Astrocyte (in vitro differentiated cells and primary cell): ENCODE measurements around the gene KCNQ1. TPM values are rescaled to one million over a fixed set of nuclear protein-coding genes. Genes with fewer than 3 reads are reported as not detected.

Experiments
- DNase-seq: peaks from one replicate; pipeline ENCODE4 v3.0.0-alpha.2; 2010; ENCODE audit warnings: low read depth
- FAIRE-seq: peaks from 2 replicates; lab custom pipeline; 2011; peaks lifted over from hg19 to GRCh38; lab: Jason Lieb, UNC
- H2AFZ ChIP-seq: 2 replicates; pipeline ENCODE4 v1.6.0; 2012; ENCODE audit warnings: low read depth, low read length, inconsistent platforms
- H3K27ac ChIP-seq: 2 replicates; pipeline ENCODE4 v1.5.1; 2011; ENCODE audit warnings: low read depth, low read length, inconsistent platforms
- H3K27me3 ChIP-seq: 2 replicates; pipeline ENCODE4 v1.6.0; 2011; ENCODE audit warnings: low read length, inconsistent platforms; ENCODE audit not compliant: insufficient read depth
- H3K36me3 ChIP-seq: 2 replicates; pipeline ENCODE4 v1.5.1; 2011; ENCODE audit warnings: low read length, inconsistent platforms; ENCODE audit not compliant: insufficient read depth
- H3K4me1 ChIP-seq: 2 replicates; pipeline ENCODE4 v1.5.1; 2011; ENCODE audit warnings: low read length, inconsistent platforms; ENCODE audit not compliant: insufficient read depth
- H3K4me2 ChIP-seq: 2 replicates; pipeline ENCODE4 v1.6.0; 2012; ENCODE audit warnings: low read length, inconsistent platforms
- H3K4me3 ChIP-seq: 2 replicates; pipeline ENCODE4 v1.5.1; 2011; ENCODE audit warnings: low read depth, mild to moderate bottlenecking, low read length, inconsistent platforms; ENCODE audit not compliant: insufficient read depth
- H3K79me2 ChIP-seq: 2 replicates; pipeline ENCODE4 v1.6.0; 2012; ENCODE audit warnings: mild to moderate bottlenecking, low read length, inconsistent platforms; ENCODE audit not compliant: insufficient read depth
- H3K9ac ChIP-seq: 2 replicates; pipeline ENCODE4 v1.6.0; 2012; ENCODE audit warnings: mild to moderate bottlenecking, low read length, inconsistent platforms
- H3K9me3 ChIP-seq: 2 replicates; pipeline ENCODE4 v1.5.1; 2012; ENCODE audit warnings: low read depth, mild to moderate bottlenecking, low read length, inconsistent platforms; ENCODE audit not compliant: insufficient read depth
- H4K20me1 ChIP-seq: 2 replicates; pipeline ENCODE4 v1.6.0; 2012; ENCODE audit warnings: low read length, inconsistent platforms; ENCODE audit not compliant: insufficient read depth
- H3K27ac Mint-ChIP-seq: one replicate; pipeline ENCODE4 v1.8.0; 2021; ENCODE audit warnings: mild to moderate bottlenecking, mixed read lengths; ENCODE audit not compliant: unreplicated experiment
- H3K27me3 Mint-ChIP-seq: one replicate; pipeline ENCODE4 v1.8.0; 2021; ENCODE audit warnings: low read depth, mixed read lengths; ENCODE audit not compliant: unreplicated experiment
- H3K36me3 Mint-ChIP-seq: one replicate; pipeline ENCODE4 v1.8.0; 2021; ENCODE audit warnings: low read depth, mixed read lengths; ENCODE audit not compliant: unreplicated experiment
- H3K4me1 Mint-ChIP-seq: one replicate; pipeline ENCODE4 v1.8.0; 2021; ENCODE audit warnings: low read depth, mixed read lengths; ENCODE audit not compliant: unreplicated experiment
- H3K4me3 Mint-ChIP-seq: one replicate; pipeline ENCODE4 v1.8.0; 2021; ENCODE audit warnings: mild to moderate bottlenecking, moderate library complexity, mixed read lengths; ENCODE audit not compliant: unreplicated experiment
- H3K9me3 Mint-ChIP-seq: one replicate; pipeline ENCODE4 v1.8.0; 2021; ENCODE audit warnings: mild to moderate bottlenecking, mixed read lengths; ENCODE audit not compliant: unreplicated experiment
- CTCF ChIP-seq: IDR thresholded peaks from 2 replicates; pipeline ENCODE4 v1.5.1; 2011; ENCODE audit warnings: low read depth, mild to moderate bottlenecking, inconsistent platforms, low read length, moderate library complexity; ENCODE audit not compliant: insufficient read depth
- EZH2 ChIP-seq: IDR thresholded peaks from 2 replicates; pipeline ENCODE4 v1.6.1; 2012; ENCODE audit warnings: mild to moderate bottlenecking, low read length, inconsistent platforms; ENCODE audit not compliant: insufficient read depth
- total RNA-seq: library from RNA; stranded (reverse); gene quantifications from 2 replicates; pipeline ENCODE4 v1.2.1, GENCODE V29; 2021

Gene KCNQ1
- total RNA-seq, 1 donor from 2014 or later, result not detected

- H3K9ac ChIP-seq, result no peak overlapping the region
- H2AFZ ChIP-seq, result peak overlapping the region; percentile 73
- DNase-seq (no peak), FAIRE-seq (no peak)
- no peaks in the 10 kb centered on the region for H3K79me2 ChIP-seq
- Mint-ChIP-seq H3K36me3 (no peaks in the 10 kb centered on the region), H3K27me3 (peaks cover 50% of the 10 kb centered on the region), H3K4me1 (peaks cover 3% of the 10 kb centered on the region), H3K9me3 (peaks cover 3% of the 10 kb centered on the region), H3K27ac (no peak overlapping the region), H3K4me3 (no peak overlapping the region)
- no peaks in the 10 kb centered on the region for H3K36me3 ChIP-seq
- no peak overlapping the region for H3K4me3 ChIP-seq
- TF ChIP-seq EZH2 (peak; percentile 86), CTCF (no peak)
- no peaks in the 10 kb centered on the region for H4K20me1 ChIP-seq
- no peaks in the 10 kb centered on the region for H3K4me1 ChIP-seq
- no peak overlapping the region for H3K27ac ChIP-seq
- peak overlapping the region; percentile 75 for H3K4me2 ChIP-seq
- H3K27me3 ChIP-seq, result peaks cover 32% of the 10 kb centered on the region
- H3K9me3 ChIP-seq, result no peaks in the 10 kb centered on the region
Observed at GRCh38 chr11:2791521-2792380, 346.9 kb downstream of the KCNQ1 start.

- H3K4me1 Mint-ChIP-seq, result peaks cover 3% of the 10 kb centered on the region
- H3K4me1 ChIP-seq, result no peaks in the 10 kb centered on the region
- no peak overlapping the region for H3K4me3 Mint-ChIP-seq
- H2AFZ ChIP-seq, result peak overlapping the region; percentile 73
- H3K27ac ChIP-seq, result no peak overlapping the region
- H4K20me1 ChIP-seq, result no peaks in the 10 kb centered on the region
- TF ChIP-seq EZH2, result no peak
- no peak for TF ChIP-seq CTCF
- no peaks in the 10 kb centered on the region for H3K36me3 Mint-ChIP-seq
- H3K9me3 ChIP-seq, result no peaks in the 10 kb centered on the region
- peaks cover 32% of the 10 kb centered on the region for H3K27me3 ChIP-seq
- H3K27ac Mint-ChIP-seq, result no peak overlapping the region
- no peak overlapping the region for H3K4me2 ChIP-seq
- H3K9me3 Mint-ChIP-seq, result peaks cover 3% of the 10 kb centered on the region
- FAIRE-seq (no peak), DNase-seq (no peak)
- no peaks in the 10 kb centered on the region for H3K36me3 ChIP-seq
- H3K79me2 ChIP-seq, result no peaks in the 10 kb centered on the region
- no peak overlapping the region for H3K4me3 ChIP-seq
- no peak overlapping the region for H3K9ac ChIP-seq
- peaks cover 50% of the 10 kb centered on the region for H3K27me3 Mint-ChIP-seq
Observed at GRCh38 chr11:2792381-2793250, 347.8 kb downstream of the KCNQ1 start.
